ENCODE results near the gene EGFL6.

DNA sequence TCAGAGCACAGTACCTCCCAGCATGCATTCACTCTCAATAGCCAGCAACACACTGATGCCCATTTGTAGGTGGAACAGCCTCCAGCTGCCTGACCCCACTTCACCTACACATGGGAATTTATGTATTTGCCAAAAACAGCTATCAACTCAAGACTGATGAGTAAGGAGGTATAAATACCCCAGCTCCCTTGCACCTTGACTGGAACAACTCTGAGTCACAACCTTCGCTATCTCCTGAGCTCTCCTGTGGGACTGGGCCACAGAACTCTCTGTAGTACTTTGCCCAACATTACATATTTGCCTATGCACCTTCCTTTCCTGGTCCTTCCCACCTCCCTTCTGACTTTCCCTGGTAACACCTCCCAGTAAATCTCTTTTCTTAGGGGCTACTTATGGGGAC is 16.5 kb upstream of the EGFL6 start:
- TF ChIP-seq, protein P1, sequence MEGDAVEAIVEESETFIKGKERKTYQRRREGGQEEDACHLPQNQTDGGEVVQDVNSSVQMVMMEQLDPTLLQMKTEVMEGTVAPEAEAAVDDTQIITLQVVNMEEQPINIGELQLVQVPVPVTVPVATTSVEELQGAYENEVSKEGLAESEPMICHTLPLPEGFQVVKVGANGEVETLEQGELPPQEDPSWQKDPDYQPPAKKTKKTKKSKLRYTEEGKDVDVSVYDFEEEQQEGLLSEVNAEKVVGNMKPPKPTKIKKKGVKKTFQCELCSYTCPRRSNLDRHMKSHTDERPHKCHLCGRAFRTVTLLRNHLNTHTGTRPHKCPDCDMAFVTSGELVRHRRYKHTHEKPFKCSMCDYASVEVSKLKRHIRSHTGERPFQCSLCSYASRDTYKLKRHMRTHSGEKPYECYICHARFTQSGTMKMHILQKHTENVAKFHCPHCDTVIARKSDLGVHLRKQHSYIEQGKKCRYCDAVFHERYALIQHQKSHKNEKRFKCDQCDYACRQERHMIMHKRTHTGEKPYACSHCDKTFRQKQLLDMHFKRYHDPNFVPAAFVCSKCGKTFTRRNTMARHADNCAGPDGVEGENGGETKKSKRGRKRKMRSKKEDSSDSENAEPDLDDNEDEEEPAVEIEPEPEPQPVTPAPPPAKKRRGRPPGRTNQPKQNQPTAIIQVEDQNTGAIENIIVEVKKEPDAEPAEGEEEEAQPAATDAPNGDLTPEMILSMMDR (IDR thresholded peaks at IDR 0.05) = no peak
- TF ChIP-seq POLR2A (IDR thresholded peaks at IDR 0.05) = no peak
